Prostate gland (tissue), 2 donors: ENCODE results near the gene TSEN54. TPM values are rescaled to one million over a fixed set of nuclear protein-coding genes. Genes with fewer than 3 reads are reported as not detected.
A peak's percentile ranks its signal among the peaks of the same experiment; 100 is the strongest.

Source experiments
- DNase-seq: peaks from one replicate; pipeline ENCODE4 v3.0.0-alpha.2; 2019; ENCODE audit warnings: low spot score
- H3K27ac ChIP-seq, 2 donors: fragments of 200-600 bp; sonication (generic); 2 replicates each; pipeline ENCODE4 v1.5.1; 2017 to 2019
- H3K27me3 ChIP-seq: fragments of 200-600 bp; sonication (generic); replicated peaks from 2 replicates; pipeline ENCODE4 v1.5.1; 2019; ENCODE audit not compliant: insufficient read depth
- H3K36me3 ChIP-seq, 2 donors: fragments of 200-600 bp; sonication (generic); 1 replicate in 1 of 2; 2 replicates in 1 of 2; pipeline versions ENCODE4 v1.5.1 to v1.8.1; 2017 to 2019
- H3K4me1 ChIP-seq: fragments of 200-600 bp; sonication (generic); replicated peaks from 2 replicates; pipeline ENCODE4 v1.5.1; 2019
- H3K4me3 ChIP-seq, 2 donors: fragments of 200-600 bp; sonication (generic); 2 replicates each; pipeline ENCODE4 v1.5.1; 2017 to 2019
- H3K9me3 ChIP-seq: fragments of 200-600 bp; sonication (generic); 2 replicates; pipeline ENCODE4 v1.5.1; 2017
- CTCF ChIP-seq, 4 experiments: fragments of 200-600 bp in 2 of 4; fragments of 450-650 bp in 2 of 4; sonication (generic) in 2 of 4; IDR thresholded peaks; 1 replicate in 3 of 4; 2 replicates in 1 of 4; pipeline ENCODE4 v1.5.1; 2016 to 2019; ENCODE audit warnings: antibody characterized with exemption in 4 of 4, mild to moderate bottlenecking in 2 of 4, moderate library complexity in 2 of 4
- POLR2A ChIP-seq: fragments of 450-650 bp; IDR thresholded peaks from one replicate; pipeline ENCODE4 v1.6.1; 2016; ENCODE audit warnings: antibody characterized with exemption, mild to moderate bottlenecking
- POLR2AphosphoS5 ChIP-seq: sonication (generic); formaldehyde crosslinking; IDR thresholded peaks from one replicate; pipeline ENCODE4 v1.6.1; 2017; ENCODE audit warnings: antibody characterized with exemption
- WGBS: methylation state at CpG from one replicate; pipeline ENCODE4 v1.1.5; 2018; 5-methylcytosine and 5-hydroxymethylcytosine counted together
- intact Hi-C: fragments of 100-400 bp; cut with DNase I; formaldehyde crosslinking; loops from one replicate; pipeline ENCODE4 v1.14.2; 2022
- total RNA-seq, 2 donors: library from RNA; depleted of rRNA; stranded (reverse); fragments of >200 nt; gene quantifications; one replicate each; pipeline ENCODE4 v1.1.0, GENCODE V29; 2016

Gene TSEN54
- total RNA-seq, 2 donors from 2014 or later, result 45.9 to 56.2 TPM

GRCh38 chr17:75548813-75549212, 32.5 kb downstream of the TSEN54 start:
- TF ChIP-seq POLR2A (no peak), POLR2AphosphoS5 (no peak), CTCF (IDR thresholded peaks at IDR 0.05) (no peak)
- H3K27ac ChIP-seq, result peak overlapping the region; percentile 90 to 94
- no peaks in the 10 kb centered on the region for H3K36me3 ChIP-seq
- H3K9me3 ChIP-seq, result no peaks in the 10 kb centered on the region
- peaks cover 11% of the 10 kb centered on the region for H3K4me1 ChIP-seq
- no peak for DNase-seq
- H3K27me3 ChIP-seq, result no peaks in the 10 kb centered on the region
- 69% methylated on average over 5 of the region's 5 CpGs for WGBS
- intact Hi-C loops, result no loop called here
- no peak overlapping the region for H3K4me3 ChIP-seq

DNA sequence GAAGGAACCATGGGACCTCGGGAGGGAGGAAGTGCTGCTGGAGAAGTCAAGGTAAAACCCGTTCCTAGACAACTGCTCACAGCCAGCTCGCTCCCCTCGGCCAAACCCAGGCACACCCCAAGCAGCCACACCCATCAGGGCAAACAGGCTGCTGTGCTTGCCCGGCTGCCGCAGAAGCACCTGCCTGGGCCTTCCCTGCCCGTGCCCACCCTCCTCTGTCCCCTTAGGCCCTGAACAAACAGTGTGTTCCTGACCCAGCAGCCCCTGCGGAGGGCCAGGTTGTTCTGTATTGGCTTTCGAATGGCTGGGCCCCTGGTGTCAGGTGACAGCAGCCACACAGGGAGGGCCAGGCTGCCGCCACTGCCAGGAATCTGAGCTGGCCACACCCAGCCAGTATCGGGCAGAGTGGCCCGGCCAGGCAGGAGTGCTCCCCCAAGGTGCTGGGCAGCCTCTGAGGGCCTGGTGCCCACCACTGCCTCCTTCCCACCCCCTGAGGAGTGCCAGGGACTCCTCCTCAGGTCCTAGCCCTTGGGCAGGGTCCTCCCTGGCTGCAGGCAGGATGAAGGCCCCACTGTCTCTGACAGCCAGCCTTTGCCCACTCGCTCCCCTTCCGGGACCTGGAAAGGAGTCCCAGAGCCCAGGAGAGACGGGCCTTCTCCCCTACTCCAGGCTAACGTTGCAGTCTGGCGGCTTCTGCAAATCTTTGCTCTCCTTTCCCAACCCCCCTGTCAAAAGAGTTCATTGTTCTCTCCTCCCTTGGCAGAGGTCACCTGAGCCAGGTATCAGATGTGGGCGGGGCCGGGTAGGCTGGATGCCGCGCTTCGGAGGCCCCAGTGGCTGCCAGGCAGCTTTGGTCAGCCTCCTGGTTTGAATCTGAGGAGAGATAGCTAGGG, 33.2 kb downstream of the TSEN54 start:
- no peaks in the 10 kb centered on the region for H3K9me3 ChIP-seq
- no peak for TF ChIP-seq CTCF (IDR thresholded peaks at IDR 0.05)
- peak; percentile 68 for TF ChIP-seq POLR2A
- TF ChIP-seq POLR2AphosphoS5, result peak; percentile 68
- intact Hi-C loops, result no loop called here
- peak overlapping the region in 1 of 2 donors; percentile 6 for H3K4me3 ChIP-seq
- peak overlapping the region; percentile 90 to 94 for H3K27ac ChIP-seq
- no peaks in the 10 kb centered on the region for H3K27me3 ChIP-seq
- no peaks in the 10 kb centered on the region for H3K36me3 ChIP-seq
- peak; percentile 88 for DNase-seq
- H3K4me1 ChIP-seq, result peaks cover 11% of the 10 kb centered on the region
- 50% methylated on average over 13 of the region's 22 CpGs for WGBS

DNA sequence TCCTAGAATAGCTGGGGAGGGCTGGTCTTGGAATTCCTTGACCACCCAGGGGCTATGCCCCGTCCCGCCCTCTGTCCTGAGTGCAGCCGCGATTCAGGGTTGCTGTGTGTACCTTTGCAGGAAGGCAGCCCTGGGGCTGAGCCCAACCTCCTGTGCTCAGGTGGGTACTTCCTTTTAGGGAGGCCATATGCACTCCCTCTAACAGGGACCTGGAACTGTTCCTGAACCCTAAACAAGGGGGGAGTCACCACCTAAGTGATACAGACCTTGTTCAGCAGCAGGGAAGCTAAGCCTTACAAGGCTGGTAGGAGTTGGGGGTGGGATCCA, 33.8 kb downstream of the TSEN54 start:
- 48% methylated on average over 4 of the region's 4 CpGs for WGBS
- peak overlapping the region; percentile 90 to 94 for H3K27ac ChIP-seq
- DNase-seq, result no peak
- peaks cover 11% of the 10 kb centered on the region for H3K4me1 ChIP-seq
- H3K9me3 ChIP-seq, result no peaks in the 10 kb centered on the region
- no peak for TF ChIP-seq POLR2A
- TF ChIP-seq CTCF (IDR thresholded peaks at IDR 0.05), result peak in 1 of 4 experiments; percentile 12
- no peaks in the 10 kb centered on the region for H3K27me3 ChIP-seq
- intact Hi-C loops, result no loop called here
- no peak overlapping the region for H3K4me3 ChIP-seq
- no peaks in the 10 kb centered on the region for H3K36me3 ChIP-seq

DNA sequence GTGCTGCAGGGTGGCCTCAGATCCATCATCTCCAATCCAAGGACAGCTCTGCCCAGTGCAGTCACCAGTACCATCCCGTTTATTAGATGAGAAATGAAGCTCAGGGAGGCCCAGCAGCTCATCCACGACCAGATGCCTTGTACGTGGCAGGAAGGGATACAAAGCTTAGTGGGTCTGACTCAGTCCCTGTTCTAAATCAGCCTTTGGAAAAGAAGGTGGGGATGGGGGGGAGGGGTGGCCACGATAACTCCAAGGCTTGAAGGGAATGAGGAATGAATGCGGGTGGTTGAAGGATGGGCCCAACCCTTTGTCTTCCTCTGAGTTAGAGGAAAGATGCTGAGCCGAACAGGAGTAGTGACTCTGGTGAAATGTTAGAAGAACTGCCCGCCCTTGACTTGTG, 34.9 kb downstream of the TSEN54 start:
- H3K27me3 ChIP-seq, result no peaks in the 10 kb centered on the region
- DNase-seq, result no peak
- TF ChIP-seq POLR2AphosphoS5 (no peak), CTCF (IDR thresholded peaks at IDR 0.05) (no peak), POLR2A (no peak)
- no peak overlapping the region for H3K4me3 ChIP-seq
- no peaks in the 10 kb centered on the region for H3K9me3 ChIP-seq
- no peaks in the 10 kb centered on the region for H3K36me3 ChIP-seq
- 87% methylated on average over 7 of the region's 7 CpGs for WGBS
- peak overlapping the region in 1 of 2 donors; percentile 94 for H3K27ac ChIP-seq
- H3K4me1 ChIP-seq, result peaks cover 11% of the 10 kb centered on the region
- intact Hi-C loops, result no loop called here
